Measurements from ENCODE around the gene D2HGDH.

- TF ChIP-seq CTCF (IDR thresholded peaks at IDR 0.05) = no peak
- TF ChIP-seq EP300 (IDR thresholded peaks at IDR 0.05) = no peak
These were observed 37.7 kb downstream of the D2HGDH start for GRCh38 chr2:241772063-241772499.
